ENCODE measurements around the gene ACCSL.

- TF ChIP-seq EZH2 (IDR thresholded peaks at IDR 0.05; ENCODE audit: low read length, missing control alignments) (no peak), CTCF (conservative IDR thresholded peaks at IDR 0.05 in 1 of 2, IDR thresholded peaks at IDR 0.05 in 1 of 2; ENCODE audit: low read depth in 1 of 2, low read length in 2 of 2) (no peak)
Measured at GRCh38 chr11:44033411-44033850, 14.3 kb upstream of the ACCSL start.

Data from fibroblast of lung (primary cell).